H1 (cell line): ENCODE measurements around the gene SH2D4B. TPM values are rescaled to one million over a fixed set of nuclear protein-coding genes. Genes with fewer than 3 reads are reported as not detected.

ENCODE experiments used
- CTCF ChIA-PET: fragments of 300-600 bp; sonication (Branson Sonifier 250); formaldehyde crosslinking; loops from one replicate; lab custom pipeline; 2021; ENCODE audit not compliant: partially characterized antibody; lab: Charles Lee
- POLR2A ChIA-PET: fragments of 300-600 bp; sonication (Branson Sonifier 250); formaldehyde crosslinking; loops from one replicate; lab custom pipeline; 2021; ENCODE audit warnings: inconsistent platforms; ENCODE audit not compliant: partially characterized antibody; lab: Charles Lee
- DNase-seq, 2 experiments: peaks; one replicate each; pipeline versions ENCODE4 v3.0.0 to v3.0.0-alpha.2; 2010 to 2022; ENCODE audit warnings: low spot score in 2 of 2, low read depth in 1 of 2, mixed read lengths in 1 of 2
- FAIRE-seq: peaks from 2 replicates; lab custom pipeline; 2011; peaks lifted over from hg19 to GRCh38; lab: Jason Lieb, UNC
- H2AFZ ChIP-seq: 2 replicates; pipeline ENCODE4 v1.8.1; 2012; ENCODE audit warnings: low read length, inconsistent platforms
- H2AK5ac ChIP-seq: 2 replicates; pipeline ENCODE4 v1.6.1; 2013; ENCODE audit warnings: low read depth, low read length
- H2BK120ac ChIP-seq: replicated peaks from 2 replicates; pipeline ENCODE3; 2013; ENCODE audit warnings: low read depth, low read length, inconsistent platforms
- H2BK12ac ChIP-seq: 2 replicates; pipeline ENCODE4 v1.6.1; 2013; ENCODE audit warnings: low read depth, low read length
- H2BK15ac ChIP-seq: 2 replicates; pipeline ENCODE4 v1.6.1; 2013; ENCODE audit warnings: low read length
- H2BK20ac ChIP-seq: 2 replicates; pipeline ENCODE4 v1.6.1; 2013; ENCODE audit warnings: low read length
- H2BK5ac ChIP-seq: 2 replicates; pipeline ENCODE4 v1.6.1; 2013; ENCODE audit warnings: low read depth, low read length
- H3K14ac ChIP-seq: 2 replicates; pipeline ENCODE4 v1.6.1; 2013; ENCODE audit warnings: inconsistent platforms; ENCODE audit not compliant: insufficient read length
- H3K18ac ChIP-seq: 2 replicates; pipeline ENCODE4 v1.6.1; 2013; ENCODE audit warnings: low read length; ENCODE audit errors: extremely low read depth
- H3K23ac ChIP-seq: 2 replicates; pipeline ENCODE4 v1.6.1; 2013; ENCODE audit warnings: inconsistent platforms; ENCODE audit not compliant: insufficient read length
- H3K23me2 ChIP-seq: 2 replicates; pipeline ENCODE4 v1.6.1; 2013; ENCODE audit warnings: low read depth, low read length
- H3K27ac ChIP-seq: 2 replicates; pipeline ENCODE4 v1.6.1; 2011; ENCODE audit warnings: low read depth, low read length, inconsistent platforms
- H3K27me3 ChIP-seq, 4 experiments: replicated peaks in 1 of 4; 1 replicate in 1 of 4; 2 replicates in 3 of 4; pipeline versions ENCODE4 v1.6.1 to v1.8.1; 2011 to 2013; ENCODE audit warnings: low read length in 3 of 4, mild to moderate bottlenecking in 3 of 4, inconsistent platforms in 2 of 4, mixed read lengths in 2 of 4, moderate library complexity in 1 of 4; ENCODE audit not compliant: control insufficient read depth in 3 of 4, insufficient read depth in 3 of 4; ENCODE audit errors: extremely low read depth in 1 of 4
- H3K36me3 ChIP-seq, 4 experiments: 2 replicates each; pipeline versions ENCODE4 v1.6.1 to v1.8.1; 2011 to 2013; ENCODE audit warnings: mild to moderate bottlenecking in 4 of 4, low read length in 3 of 4, moderate library complexity in 2 of 4, control low read depth in 1 of 4, inconsistent platforms in 1 of 4; ENCODE audit not compliant: insufficient read depth in 4 of 4, control insufficient read depth in 2 of 4
- H3K4ac ChIP-seq: replicated peaks from 2 replicates; pipeline ENCODE3; 2013; ENCODE audit warnings: low read length, low read depth, mixed read lengths, inconsistent platforms; ENCODE audit not compliant: insufficient read length
- H3K4me1 ChIP-seq, 4 experiments: replicated peaks in 1 of 4; 1 replicate in 1 of 4; 2 replicates in 3 of 4; pipeline versions ENCODE4 v1.6.1 to v1.8.1; 2011 to 2013; ENCODE audit warnings: low read length in 3 of 4, inconsistent platforms in 2 of 4, mixed read lengths in 1 of 4; ENCODE audit not compliant: insufficient read depth in 4 of 4, control insufficient read depth in 3 of 4
- H3K4me2 ChIP-seq, 2 experiments: 2 replicates each; pipeline versions ENCODE4 v1.6.1 to v1.8.1; 2011 to 2013; ENCODE audit warnings: low read depth in 2 of 2, low read length in 2 of 2, control low read depth in 1 of 2, inconsistent platforms in 1 of 2, mild to moderate bottlenecking in 1 of 2; ENCODE audit not compliant: insufficient read depth in 1 of 2
- H3K4me3 ChIP-seq, 4 experiments: fragments of 200-600, 300-600 bp in 1 of 4; sonication (generic), shearing (Covaris generic), sonication (Bioruptor Twin) in 1 of 4; 2 replicates each; pipeline versions ENCODE4 v1.5.1 to v1.8.1; 2011 to 2016; ENCODE audit warnings: low read length in 4 of 4, low read depth in 3 of 4, control low read depth in 2 of 4, inconsistent platforms in 2 of 4, mild to moderate bottlenecking in 2 of 4, mixed read lengths in 1 of 4, moderate library complexity in 1 of 4; ENCODE audit not compliant: insufficient read depth in 2 of 4; ENCODE audit errors: extremely low read depth in 1 of 4
- H3K56ac ChIP-seq: replicated peaks from 2 replicates; pipeline ENCODE3; 2013; ENCODE audit warnings: low read depth, mild to moderate bottlenecking, mixed read lengths, low read length, inconsistent platforms; ENCODE audit not compliant: insufficient read length
- H3K79me1 ChIP-seq: 2 replicates; pipeline ENCODE4 v1.6.1; 2013; ENCODE audit warnings: low read depth, low read length, control low read depth
- H3K79me2 ChIP-seq, 2 experiments: 2 replicates each; pipeline versions ENCODE4 v1.6.1 to v1.8.1; 2012 to 2013; ENCODE audit warnings: low read length in 2 of 2, mild to moderate bottlenecking in 2 of 2, inconsistent platforms in 1 of 2; ENCODE audit not compliant: insufficient read depth in 2 of 2, control insufficient read depth in 1 of 2
- H3K9ac ChIP-seq, 4 experiments: replicated peaks in 1 of 4; 1 replicate in 1 of 4; 2 replicates in 3 of 4; pipeline versions ENCODE4 v1.6.1 to v1.8.1; 2011 to 2013; ENCODE audit warnings: low read depth in 3 of 4, low read length in 3 of 4, control low read depth in 2 of 4, mild to moderate bottlenecking in 2 of 4, moderate library complexity in 2 of 4, inconsistent platforms in 1 of 4; ENCODE audit errors: extremely low read depth in 1 of 4
- H3K9me3 ChIP-seq, 2 experiments: 2 replicates each; pipeline versions ENCODE4 v1.6.1 to v1.8.1; 2012 to 2013; ENCODE audit warnings: mild to moderate bottlenecking in 2 of 2, moderate library complexity in 2 of 2, control low read depth in 1 of 2, inconsistent platforms in 1 of 2, low read depth in 1 of 2, low read length in 1 of 2, mixed read lengths in 1 of 2; ENCODE audit not compliant: insufficient read depth in 2 of 2
- H4K20me1 ChIP-seq, 2 experiments: replicated peaks in 1 of 2; 2 replicates each; pipeline versions ENCODE3 to v1.8.1; 2011 to 2013; ENCODE audit warnings: inconsistent platforms in 2 of 2, low read length in 2 of 2, mild to moderate bottlenecking in 1 of 2; ENCODE audit not compliant: insufficient read depth in 2 of 2, control insufficient read depth in 1 of 2
- H4K5ac ChIP-seq: 2 replicates; pipeline ENCODE4 v1.6.1; 2013; ENCODE audit warnings: low read length, low read depth, mixed read lengths, inconsistent platforms; ENCODE audit not compliant: insufficient read length
- H4K8ac ChIP-seq: 2 replicates; pipeline ENCODE4 v1.8.0; 2013; ENCODE audit warnings: mild to moderate bottlenecking, moderate library complexity, low read length, inconsistent platforms; ENCODE audit not compliant: insufficient read depth; ENCODE audit errors: extremely low read depth
- H4K91ac ChIP-seq: replicated peaks from 2 replicates; pipeline ENCODE3; 2013; ENCODE audit warnings: low read length, mixed read lengths, inconsistent platforms; ENCODE audit not compliant: insufficient read length
- EP300 ChIP-seq, 2 experiments: IDR thresholded peaks; 1 replicate in 1 of 2; 2 replicates in 1 of 2; pipeline ENCODE4 v1.6.1; 2011 to 2012; ENCODE audit warnings: low read depth in 2 of 2, low read length in 2 of 2, mild to moderate bottlenecking in 2 of 2, borderline replicate concordance in 1 of 2, inconsistent platforms in 1 of 2, moderate library complexity in 1 of 2
- JUND ChIP-seq: IDR thresholded peaks from 2 replicates; pipeline ENCODE4 v1.6.1; 2011; ENCODE audit warnings: mild to moderate bottlenecking, improper control_type of control experiment, low read length
- WGBS, 2 experiments: shearing (Covaris generic) in 1 of 2; methylation state at CpG; one replicate each; pipeline versions ENCODE4 v1.1.6 to v1.1.7; 2013 to 2015; ENCODE audit warnings: low lambda C conversion rate in 2 of 2, mixed read lengths in 2 of 2, inconsistent platforms in 1 of 2, low coverage in 1 of 2, missing lambda C conversion rate in 1 of 2; ENCODE audit not compliant: insufficient replicate concordance in 2 of 2, insufficient coverage in 1 of 2, insufficient read length in 1 of 2; ENCODE audit errors: extremely low coverage in 1 of 2, missing lambda C conversion rate in 1 of 2; 5-methylcytosine and 5-hydroxymethylcytosine counted together
- polyA plus RNA-seq, 7 experiments: library from polyadenylated mRNA; depleted of rRNA in 3 of 7; stranded (reverse) in 5 of 7; unstranded in 2 of 7; fragments of >200 nt in 5 of 7; fragments of 200-250 nt in 2 of 7; gene quantifications; 1 replicate in 5 of 7; 2 replicates in 1 of 7; 4 replicates in 1 of 7; pipeline versions ENCODE4 v1.2.1 to v1.2.3, GENCODE V29; 2011 to 2013; ENCODE audit warnings: missing spikeins in 2 of 7, mixed read lengths in 2 of 7
- total RNA-seq: library from RNA; stranded (reverse); fragmentation: NEBNext Ultra II Directional; extraction: Animal tissue kit (Norgen Biotek cat#: 25700); gene quantifications from 2 replicates; pipeline ENCODE4 v1.2.1, GENCODE V29; 2021

The SH2D4B gene
- total and polyA plus RNA-seq, 2 of the 8 experiments (the other 6 are each of a cell fraction or from before 2014, with no cell fraction given) = 0.06 to 0.13 TPM

DNA sequence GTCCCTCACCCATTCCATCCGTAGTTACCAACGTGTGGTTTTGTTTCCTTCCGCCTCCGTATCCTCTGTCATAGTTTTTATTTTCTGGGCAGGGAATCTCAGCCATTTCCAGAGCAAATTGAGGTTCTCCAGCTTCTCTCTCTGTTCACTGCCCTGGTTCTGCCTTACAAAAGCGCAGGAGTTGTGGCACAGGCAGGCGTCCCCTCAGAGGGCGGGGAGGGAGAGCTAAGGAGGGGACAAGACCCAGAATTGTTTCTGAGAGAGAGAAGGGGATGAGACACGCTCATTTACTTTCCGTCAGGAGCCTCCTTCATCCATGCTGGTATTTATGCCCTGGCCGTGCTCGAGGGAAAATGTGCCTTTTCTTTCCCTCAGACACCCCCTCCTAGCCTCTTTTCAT is 71.0 kb downstream of the SH2D4B start:
- Histone ChIP-seq H3K4ac (no peak overlapping the region), H3K9me3 (no peaks in the 10 kb centered on the region), H3K79me2 (no peaks in the 10 kb centered on the region), H3K27ac (no peak overlapping the region), H4K5ac (no peak overlapping the region), H4K20me1 (no peaks in the 10 kb centered on the region), H3K9ac (no peak overlapping the region), H3K23ac (no peak overlapping the region), H2BK120ac (no peak overlapping the region), H3K4me1 (no peaks in the 10 kb centered on the region; a peak in 1 of 7 replicates), H3K79me1 (no peaks in the 10 kb centered on the region), H4K91ac (no peak overlapping the region), H2BK12ac (no peak overlapping the region), H4K8ac (no peak overlapping the region), H3K23me2 (no peaks in the 10 kb centered on the region), H3K4me2 (no peak overlapping the region), H3K18ac (no peak overlapping the region), H3K14ac (no peak overlapping the region), H2BK5ac (no peak overlapping the region), H2AFZ (peak overlapping the region; percentile 49; the same call in 1 of the 2 replicates), H3K27me3 (no peaks in the 10 kb centered on the region), H3K36me3 (no peaks in the 10 kb centered on the region), H3K56ac (no peak overlapping the region), H2BK20ac (no peak overlapping the region), H3K4me3 (no peak overlapping the region), H2BK15ac (no peak overlapping the region), H2AK5ac (no peak overlapping the region)
- ChIA-PET CTCF (interaction anchor here (0.9 to 12.9 kb wide), 2 partner anchors 11 to 49 kb away, joined by 3 to 158 read pairs; no protein-coding TSS in a partner anchor), POLR2A (no interaction called here)
- FAIRE-seq (no peak), DNase-seq (no peak)
- no peak for TF ChIP-seq EP300 (IDR thresholded peaks at IDR 0.05; ENCODE audit: borderline replicate concordance in 1 of 2, low read depth in 2 of 2, low read length in 2 of 2)
- no peak for TF ChIP-seq JUND
- WGBS, 2 experiments = 88% methylated on average over 11 of the region's 11 CpGs; no CpG with 5 or more reads in 1 of the 2 experiments
